H9 (cell line): ENCODE measurements around the gene SMAD6. TPM values are rescaled to one million over a fixed set of nuclear protein-coding genes. Genes with fewer than 3 reads are reported as not detected.
A peak's percentile ranks its signal among the peaks of the same experiment; 100 is the strongest.

Source experiments
- DNase-seq: peaks from one replicate; pipeline ENCODE4 v3.0.0-alpha.2; 2017
- H2AFZ ChIP-seq: one replicate; pipeline ENCODE4 v1.6.1; 2013; ENCODE audit warnings: mild to moderate bottlenecking, low read length, control low read depth, moderate library complexity
- H2AK5ac ChIP-seq: 2 replicates; pipeline ENCODE4 v1.6.1; 2013; ENCODE audit warnings: low read length, control low read depth, mixed read lengths; ENCODE audit not compliant: insufficient read length
- H2BK120ac ChIP-seq: one replicate; pipeline ENCODE4 v1.6.1; 2013; ENCODE audit warnings: low read depth, mild to moderate bottlenecking, low read length, control low read depth, inconsistent platforms; ENCODE audit not compliant: poor library complexity, severe bottlenecking
- H2BK12ac ChIP-seq: 2 replicates; pipeline ENCODE4 v1.6.1; 2013; ENCODE audit warnings: low read length, control low read depth, mixed read lengths, low read depth; ENCODE audit not compliant: insufficient read length
- H2BK15ac ChIP-seq: 2 replicates; pipeline ENCODE4 v1.6.1; 2013; ENCODE audit warnings: low read depth, low read length, control low read depth
- H2BK20ac ChIP-seq: one replicate; pipeline ENCODE4 v1.6.1; 2013; ENCODE audit warnings: low read depth, mild to moderate bottlenecking, low read length, control low read depth, inconsistent platforms; ENCODE audit not compliant: poor library complexity, severe bottlenecking
- H2BK5ac ChIP-seq: 2 replicates; pipeline ENCODE4 v1.6.1; 2013; ENCODE audit warnings: low read length, control low read depth, mixed read lengths; ENCODE audit not compliant: insufficient read length
- H3K14ac ChIP-seq: 2 replicates; pipeline ENCODE4 v1.6.1; 2013; ENCODE audit warnings: low read length, control low read depth; ENCODE audit not compliant: insufficient read depth
- H3K18ac ChIP-seq: 2 replicates; pipeline ENCODE4 v1.6.1; 2013; ENCODE audit warnings: low read depth, mild to moderate bottlenecking, mixed read lengths, low read length, control low read depth; ENCODE audit not compliant: insufficient read length
- H3K23ac ChIP-seq: 2 replicates; pipeline ENCODE4 v1.6.1; 2013; ENCODE audit warnings: low read length, control low read depth, mixed read lengths, low read depth; ENCODE audit not compliant: insufficient read length
- H3K23me2 ChIP-seq: 2 replicates; pipeline ENCODE4 v1.6.1; 2013; ENCODE audit warnings: low read depth, mild to moderate bottlenecking, mixed read lengths, low read length, control low read depth; ENCODE audit not compliant: insufficient read length, poor library complexity, severe bottlenecking
- H3K27ac ChIP-seq: 2 replicates; pipeline ENCODE4 v1.5.1; 2013; ENCODE audit warnings: low read length, control low read depth, mixed read lengths, low read depth; ENCODE audit not compliant: insufficient read length
- H3K27me3 ChIP-seq: 2 replicates; pipeline ENCODE4 v1.6.1; 2013; ENCODE audit warnings: low read length, control low read depth, inconsistent platforms; ENCODE audit not compliant: insufficient read depth
- H3K4ac ChIP-seq: 2 replicates; pipeline ENCODE4 v1.6.1; 2013; ENCODE audit warnings: low read depth, mild to moderate bottlenecking, control low read depth, inconsistent platforms, low read length, moderate library complexity
- H3K4me1 ChIP-seq: 2 replicates; pipeline ENCODE4 v1.6.1; 2013; ENCODE audit warnings: low read length, control low read depth, inconsistent platforms; ENCODE audit not compliant: insufficient read depth
- H3K4me2 ChIP-seq: 2 replicates; pipeline ENCODE4 v1.6.1; 2013; ENCODE audit warnings: low read length, control low read depth, mixed read lengths; ENCODE audit not compliant: insufficient read length, insufficient read depth
- H3K56ac ChIP-seq: 2 replicates; pipeline ENCODE4 v1.6.1; 2013; ENCODE audit warnings: low read depth, mild to moderate bottlenecking, mixed read lengths, low read length, control low read depth; ENCODE audit not compliant: insufficient read length
- H3K79me1 ChIP-seq: 2 replicates; pipeline ENCODE4 v1.6.1; 2013; ENCODE audit warnings: low read depth, mild to moderate bottlenecking, moderate library complexity, low read length, control low read depth, inconsistent platforms; ENCODE audit not compliant: insufficient read depth, poor library complexity, severe bottlenecking
- H3K79me2 ChIP-seq: 2 replicates; pipeline ENCODE4 v1.6.1; 2013; ENCODE audit warnings: low read length, control low read depth, inconsistent platforms; ENCODE audit not compliant: insufficient read depth
- H3K9ac ChIP-seq: 2 replicates; pipeline ENCODE4 v1.6.1; 2013; ENCODE audit warnings: low read length, control low read depth, mixed read lengths; ENCODE audit not compliant: insufficient read length; ENCODE audit errors: extremely low read depth
- H3K9me3 ChIP-seq: one replicate; pipeline ENCODE4 v1.6.1; 2013; ENCODE audit warnings: low read depth, low read length, inconsistent platforms; ENCODE audit not compliant: control insufficient read depth
- H3T11ph ChIP-seq: one replicate; pipeline ENCODE4 v1.6.1; 2013; ENCODE audit warnings: mild to moderate bottlenecking, low read length, control low read depth, inconsistent platforms
- H4K20me1 ChIP-seq: one replicate; pipeline ENCODE4 v1.6.1; 2013; ENCODE audit not compliant: control insufficient read depth, insufficient read length, insufficient read depth
- H4K5ac ChIP-seq: 2 replicates; pipeline ENCODE4 v1.6.1; 2013; ENCODE audit warnings: low read depth, mild to moderate bottlenecking, mixed read lengths, low read length, control low read depth; ENCODE audit not compliant: insufficient read length
- H4K8ac ChIP-seq: replicated peaks from 2 replicates; pipeline ENCODE4 v1.6.1; 2013; ENCODE audit warnings: low read length, control low read depth, mixed read lengths, low read depth; ENCODE audit not compliant: insufficient read length
- H4K91ac ChIP-seq: 2 replicates; pipeline ENCODE4 v1.6.1; 2013; ENCODE audit warnings: low read depth, mild to moderate bottlenecking, moderate library complexity, mixed read lengths, low read length, control low read depth; ENCODE audit not compliant: insufficient read length
- H3K27ac Mint-ChIP-seq, 3 experiments: 2 replicates in 2 of 3; 3 replicates in 1 of 3; pipeline ENCODE4 v1.8.0; 2020 to 2021; ENCODE audit warnings: mixed read lengths in 3 of 3, mild to moderate bottlenecking in 1 of 3, moderate library complexity in 1 of 3
- H3K27me3 Mint-ChIP-seq: 2 replicates; pipeline ENCODE4 v1.8.0; 2021; ENCODE audit warnings: low read depth, mild to moderate bottlenecking, moderate library complexity, mixed read lengths
- H3K36me3 Mint-ChIP-seq, 3 experiments: 2 replicates in 2 of 3; 3 replicates in 1 of 3; pipeline ENCODE4 v1.8.0; 2020 to 2021; ENCODE audit warnings: low read depth in 3 of 3, mixed read lengths in 3 of 3; ENCODE audit not compliant: insufficient read depth in 1 of 3
- H3K4me1 Mint-ChIP-seq, 2 experiments: 2 replicates each; pipeline ENCODE4 v1.8.0; 2020; ENCODE audit warnings: mixed read lengths in 2 of 2
- H3K4me3 Mint-ChIP-seq, 2 experiments: 2 replicates in 1 of 2; 3 replicates in 1 of 2; pipeline ENCODE4 v1.8.0; 2020 to 2021; ENCODE audit warnings: mild to moderate bottlenecking in 2 of 2, mixed read lengths in 2 of 2, moderate library complexity in 1 of 2
- H3K9me3 Mint-ChIP-seq, 2 experiments: 2 replicates in 1 of 2; 3 replicates in 1 of 2; pipeline ENCODE4 v1.8.0; 2020; ENCODE audit warnings: mild to moderate bottlenecking in 2 of 2, mixed read lengths in 2 of 2, moderate library complexity in 1 of 2
- WGBS: extraction: QIAGEN DNeasy Blood & Tissue Kit; methylation state at CpG from one replicate; pipeline ENCODE4 v1.1.7; 2013; ENCODE audit warnings: missing lambda C conversion rate, low lambda C conversion rate, mixed read lengths; ENCODE audit not compliant: insufficient read length; ENCODE audit errors: extremely low coverage; 5-methylcytosine and 5-hydroxymethylcytosine counted together
- total RNA-seq: library from RNA; stranded (reverse); gene quantifications from 2 replicates; pipeline ENCODE4 v1.2.1, GENCODE V29; 2021
- TF ChIP-seq, protein P1 (sequence below): fragments of 200-600 bp; sonication (generic); conservative IDR thresholded peaks from 3 replicates; pipeline ENCODE4 v1.8.0; 2021; ENCODE audit warnings: antibody characterized with exemption, mild to moderate bottlenecking

SMAD6 gene
- total RNA-seq, 1 experiment from 2014 or later, result 6.0 TPM

DNA sequence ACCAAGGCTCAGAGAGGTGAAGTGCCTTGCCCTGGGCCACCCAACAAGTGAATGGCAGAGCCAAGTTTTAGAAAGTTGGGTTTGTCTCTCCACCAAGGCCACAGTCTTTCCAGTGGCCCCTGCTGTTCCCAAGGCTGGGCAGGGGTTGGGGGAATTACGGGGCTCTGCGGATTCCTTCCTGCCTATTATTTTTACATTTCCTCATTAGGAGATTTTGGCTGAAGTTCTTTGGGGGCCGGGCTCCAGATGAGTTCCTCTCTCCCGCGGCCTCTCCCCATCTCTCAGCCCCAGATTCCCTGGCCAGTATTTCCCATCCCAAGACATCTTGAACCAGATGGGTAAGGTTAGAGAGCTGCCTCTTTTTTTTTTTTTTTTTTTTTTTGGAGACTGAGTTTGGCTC, 44.0 kb upstream of the SMAD6 start:
- no peak overlapping the region; a peak in 1 of 7 replicates for H3K27ac Mint-ChIP-seq

More for the DNA sequence above, 44.0 kb upstream of the SMAD6 start:
- Histone ChIP-seq H4K20me1 (no peaks in the 10 kb centered on the region), H3K23me2 (peaks cover 6% of the 10 kb centered on the region), H3K9me3 (no peaks in the 10 kb centered on the region), H4K5ac (no peak overlapping the region), H4K91ac (no peak overlapping the region), H2AK5ac (no peak overlapping the region), H3K18ac (no peak overlapping the region), H3T11ph (no peak overlapping the region), H3K4me1 (peaks cover 17% of the 10 kb centered on the region), H3K56ac (no peak overlapping the region), H3K4ac (no peak overlapping the region), H3K14ac (no peak overlapping the region), H3K79me2 (0 out of 2 replicates have a peak, but pooled peaks cover 2% of the 10 kb centered on the region), H2AFZ (no peak overlapping the region), H3K27ac (peak overlapping the region; percentile 44), H2BK20ac (no peak overlapping the region), H2BK120ac (no peak overlapping the region), H2BK5ac (no peak overlapping the region), H3K79me1 (no peaks in the 10 kb centered on the region), H3K27me3 (no peaks in the 10 kb centered on the region), H3K4me2 (peak overlapping the region; percentile 22), H4K8ac (no peak overlapping the region), H3K23ac (no peak overlapping the region), H2BK15ac (no peak overlapping the region), H2BK12ac (no peak overlapping the region), H3K9ac (no peak overlapping the region)
- H3K4me3 Mint-ChIP-seq, result no peak overlapping the region
- peaks cover 2% of the 10 kb centered on the region for H3K27me3 Mint-ChIP-seq
- H3K4me1 Mint-ChIP-seq, result peaks cover 32 to 54% of the 10 kb centered on the region in 2 experiments
- TF ChIP-seq, protein P1, sequence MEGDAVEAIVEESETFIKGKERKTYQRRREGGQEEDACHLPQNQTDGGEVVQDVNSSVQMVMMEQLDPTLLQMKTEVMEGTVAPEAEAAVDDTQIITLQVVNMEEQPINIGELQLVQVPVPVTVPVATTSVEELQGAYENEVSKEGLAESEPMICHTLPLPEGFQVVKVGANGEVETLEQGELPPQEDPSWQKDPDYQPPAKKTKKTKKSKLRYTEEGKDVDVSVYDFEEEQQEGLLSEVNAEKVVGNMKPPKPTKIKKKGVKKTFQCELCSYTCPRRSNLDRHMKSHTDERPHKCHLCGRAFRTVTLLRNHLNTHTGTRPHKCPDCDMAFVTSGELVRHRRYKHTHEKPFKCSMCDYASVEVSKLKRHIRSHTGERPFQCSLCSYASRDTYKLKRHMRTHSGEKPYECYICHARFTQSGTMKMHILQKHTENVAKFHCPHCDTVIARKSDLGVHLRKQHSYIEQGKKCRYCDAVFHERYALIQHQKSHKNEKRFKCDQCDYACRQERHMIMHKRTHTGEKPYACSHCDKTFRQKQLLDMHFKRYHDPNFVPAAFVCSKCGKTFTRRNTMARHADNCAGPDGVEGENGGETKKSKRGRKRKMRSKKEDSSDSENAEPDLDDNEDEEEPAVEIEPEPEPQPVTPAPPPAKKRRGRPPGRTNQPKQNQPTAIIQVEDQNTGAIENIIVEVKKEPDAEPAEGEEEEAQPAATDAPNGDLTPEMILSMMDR, result no peak
- WGBS, result no CpG with 5 or more reads among the region's 5 CpGs
- no peaks in the 10 kb centered on the region; a peak in 1 of 5 replicates for H3K9me3 Mint-ChIP-seq
- no peaks in the 10 kb centered on the region for H3K36me3 Mint-ChIP-seq
- no peak for DNase-seq
